GM12878 (cell line): ENCODE data around the gene CAPN10. TPM values are rescaled to one million over a fixed set of nuclear protein-coding genes. Genes with fewer than 3 reads are reported as not detected.

Source experiments
- ATAC-seq: fragments of 200-7000 bp; cut with Tn5 transposase; 3 replicates; pipeline ENCODE4 v1.9.1; 2020; ENCODE audit warnings: mild to moderate bottlenecking, moderate library complexity
- BruUV-seq: library from RNA; stranded (reverse); fragments of 400-500 nt; replicated peaks from 2 replicates; lab custom pipeline; 2021; lab: Mats Ljungman, UMichigan
- CTCF ChIA-PET: fragments of 300-600 bp; sonication (Branson Sonifier 250); formaldehyde crosslinking; extraction: SDS; loops from one replicate; lab custom pipeline; 2021; ENCODE audit warnings: inconsistent platforms; lab: Yijun Ruan, JAX
- POLR2A ChIA-PET: fragments of 350-600 bp; formaldehyde crosslinking; extraction: SDS; loops from one replicate; lab custom pipeline; 2021; ENCODE audit warnings: inconsistent platforms; lab: Charles Lee
- RAD21 ChIA-PET: fragments of 300-600 bp; sonication (Branson Sonifier 250); formaldehyde crosslinking; loops from one replicate; lab custom pipeline; 2023; ENCODE audit warnings: antibody characterized with exemption; ENCODE audit not compliant: unreplicated experiment; lab: Charles Lee
- SMC1A ChIA-PET: fragments of 300-600 bp; sonication (Branson Sonifier 250); formaldehyde crosslinking; loops from one replicate; lab custom pipeline; 2023; ENCODE audit not compliant: unreplicated experiment, uncharacterized antibody; lab: Charles Lee
- DNase-seq: peaks from one replicate; pipeline ENCODE4 v3.0.0-alpha.2; 2011; ENCODE audit warnings: low read depth, low spot score
- FAIRE-seq: peaks from 3 replicates; lab custom pipeline; 2011; peaks lifted over from hg19 to GRCh38; lab: Jason Lieb, UNC
- H2AFZ ChIP-seq: 2 replicates; pipeline ENCODE4 v1.6.0; 2011; ENCODE audit warnings: low read depth, low read length, control low read depth; ENCODE audit not compliant: control insufficient read depth
- H3K27ac ChIP-seq: 2 replicates; pipeline ENCODE4 v1.5.1; 2011; ENCODE audit warnings: control low read depth; ENCODE audit not compliant: control insufficient read depth, insufficient read depth
- H3K27me3 ChIP-seq, 2 experiments: replicated peaks in 1 of 2; 2 replicates each; pipeline versions ENCODE4 v1.6.0 to v1.6.1; 2011; ENCODE audit warnings: low read length in 1 of 2; ENCODE audit not compliant: control insufficient read depth in 2 of 2, insufficient read depth in 2 of 2
- H3K36me3 ChIP-seq, 2 experiments: 2 replicates each; pipeline ENCODE4 v1.5.1; 2011; ENCODE audit warnings: low read length in 1 of 2; ENCODE audit not compliant: control insufficient read depth in 2 of 2, insufficient read depth in 2 of 2
- H3K4me1 ChIP-seq: 2 replicates; pipeline ENCODE4 v1.6.1; 2011; ENCODE audit warnings: mild to moderate bottlenecking, low read length, moderate library complexity, mixed read lengths; ENCODE audit not compliant: control insufficient read depth, insufficient read depth
- H3K4me2 ChIP-seq: 2 replicates; pipeline ENCODE4 v1.6.0; 2011; ENCODE audit warnings: control low read depth; ENCODE audit not compliant: control insufficient read depth, insufficient read depth
- H3K4me3 ChIP-seq: fragments of 200-600 bp; sonication (generic); 2 replicates; pipeline ENCODE4 v1.5.1; 2016
- H3K79me2 ChIP-seq: 2 replicates; pipeline ENCODE4 v1.6.0; 2011; ENCODE audit warnings: low read length; ENCODE audit not compliant: control insufficient read depth, insufficient read depth
- H3K9ac ChIP-seq: 2 replicates; pipeline ENCODE4 v1.8.0; 2011; ENCODE audit warnings: low read length, control low read depth, mixed read lengths; ENCODE audit not compliant: control insufficient read depth, insufficient read depth
- H3K9me3 ChIP-seq: replicated peaks from 3 replicates; pipeline ENCODE4 v1.5.1; 2011; ENCODE audit warnings: mild to moderate bottlenecking, low read length; ENCODE audit not compliant: control insufficient read depth, insufficient read depth
- H4K20me1 ChIP-seq: 2 replicates; pipeline ENCODE4 v1.6.0; 2011; ENCODE audit not compliant: control insufficient read depth, insufficient read depth
- JUNB ChIP-seq: IDR thresholded peaks from 2 replicates; pipeline ENCODE4 v1.6.1; 2016; ENCODE audit warnings: antibody characterized with exemption, mild to moderate bottlenecking
- LARP7 ChIP-seq: fragments of 450-650 bp; IDR thresholded peaks from 2 replicates; pipeline ENCODE4 v1.6.1; 2017; ENCODE audit warnings: mild to moderate bottlenecking
- POLR2A ChIP-seq: IDR thresholded peaks from 2 replicates; pipeline ENCODE4 v1.6.1; 2011; ENCODE audit warnings: low read depth, mild to moderate bottlenecking, low read length
- POLR2AphosphoS2 ChIP-seq: IDR thresholded peaks from 2 replicates; pipeline ENCODE4 v1.6.1; 2011; ENCODE audit warnings: low read depth, mild to moderate bottlenecking, low read length, improper control_type of control experiment, moderate library complexity
- SIN3A ChIP-seq: IDR thresholded peaks from 2 replicates; pipeline ENCODE4 v1.6.1; 2012; ENCODE audit warnings: low read depth, low read length, improper control_type of control experiment
- SMAD5 ChIP-seq: IDR thresholded peaks from 2 replicates; pipeline ENCODE4 v1.6.1; 2016; ENCODE audit warnings: antibody characterized with exemption, low read depth
- WGBS: methylation state at CpG from one replicate; pipeline ENCODE4 v1.1.6; 2016; ENCODE audit warnings: low lambda C conversion rate; ENCODE audit not compliant: insufficient replicate concordance, insufficient coverage; ENCODE audit errors: missing lambda C conversion rate; 5-methylcytosine and 5-hydroxymethylcytosine counted together
- in situ Hi-C: fragments of 300-500 bp; cut with MboI; formaldehyde crosslinking; loops from 9 replicates; pipeline ENCODE4 v1.14.3; 2018; ENCODE audit warnings: mixed read lengths
- intact Hi-C: fragments of 100-400 bp; cut with micrococcal nuclease; formaldehyde crosslinking; loops from one replicate; pipeline ENCODE4 v1.14.2; 2022; ENCODE audit not compliant: unreplicated experiment
- polyA plus RNA-seq, 11 experiments: library from polyadenylated mRNA; depleted of rRNA in 4 of 11; unstranded in 6 of 11; stranded (reverse) in 5 of 11; fragments of >200 nt; fragmentation: Nextera tagmentation in 4 of 11; fragmentation: Illumina TruSeq in 1 of 11; extraction: Ambion mirVana in 4 of 11; extraction: Trizol in 1 of 11; gene quantifications; 1 replicate in 1 of 11; 2 replicates in 10 of 11; pipeline versions ENCODE4 v1.2.1 to v1.2.3, GENCODE V29; 2011 to 2016; ENCODE audit warnings: inconsistent platforms in 2 of 11, missing spikeins in 2 of 11, low read depth in 1 of 11
- total RNA-seq, 4 experiments: library from RNA; depleted of rRNA in 3 of 4; stranded (reverse); fragments of >200 nt in 3 of 4; fragmentation: Illumina TruSeq in 1 of 4; extraction: Trizol in 1 of 4; gene quantifications; 2 replicates each; pipeline versions ENCODE4 v1.2.1 to v1.2.3, GENCODE V29; 2013 to 2021
- TF ChIP-seq, protein P1 (sequence below): IDR thresholded peaks from 2 replicates; pipeline ENCODE4 v1.6.1; 2012; ENCODE audit warnings: low read depth, low read length, improper control_type of control experiment
- TF ChIP-seq, protein P2 (sequence below): fragments of 450-650 bp; formaldehyde crosslinking; IDR thresholded peaks from 2 replicates; pipeline ENCODE4 v1.4.0; 2022; ENCODE audit warnings: mild to moderate bottlenecking, moderate library complexity

Gene CAPN10
- total and polyA plus RNA-seq, 10 of the 15 experiments (the other 5 are each of a cell fraction or from before 2014, with no cell fraction given): 0.37 to 40.6 (median 17.5) TPM

DNA sequence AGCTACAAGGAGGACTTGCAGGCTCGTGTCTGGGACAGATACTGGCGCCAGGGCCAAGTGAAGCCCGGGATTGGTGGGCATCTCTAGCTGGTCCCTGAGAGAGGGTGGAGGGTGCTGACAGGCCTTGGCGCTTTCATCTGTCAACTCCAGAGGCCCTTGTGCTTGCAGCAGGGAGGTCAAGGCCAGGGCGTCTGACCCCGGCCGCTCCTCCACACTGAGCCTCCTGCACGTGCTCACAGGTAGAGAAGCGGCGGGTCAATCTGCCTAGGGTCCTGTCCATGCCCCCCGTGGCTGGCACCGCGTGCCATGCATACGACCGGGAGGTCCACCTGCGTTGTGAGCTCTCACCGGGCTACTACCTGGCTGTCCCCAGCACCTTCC lies 9.5 kb downstream of the CAPN10 start:
- WGBS: 93% methylated on average over 14 of the region's 17 CpGs
- TF ChIP-seq SIN3A: no peak
- TF ChIP-seq LARP7: no peak
- TF ChIP-seq, protein P1, sequence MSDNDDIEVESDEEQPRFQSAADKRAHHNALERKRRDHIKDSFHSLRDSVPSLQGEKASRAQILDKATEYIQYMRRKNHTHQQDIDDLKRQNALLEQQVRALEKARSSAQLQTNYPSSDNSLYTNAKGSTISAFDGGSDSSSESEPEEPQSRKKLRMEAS: no peak
- no peak for TF ChIP-seq JUNB
- no peak for TF ChIP-seq POLR2A
- TF ChIP-seq POLR2AphosphoS2: no peak
- TF ChIP-seq SMAD5: no peak
- TF ChIP-seq, protein P2, sequence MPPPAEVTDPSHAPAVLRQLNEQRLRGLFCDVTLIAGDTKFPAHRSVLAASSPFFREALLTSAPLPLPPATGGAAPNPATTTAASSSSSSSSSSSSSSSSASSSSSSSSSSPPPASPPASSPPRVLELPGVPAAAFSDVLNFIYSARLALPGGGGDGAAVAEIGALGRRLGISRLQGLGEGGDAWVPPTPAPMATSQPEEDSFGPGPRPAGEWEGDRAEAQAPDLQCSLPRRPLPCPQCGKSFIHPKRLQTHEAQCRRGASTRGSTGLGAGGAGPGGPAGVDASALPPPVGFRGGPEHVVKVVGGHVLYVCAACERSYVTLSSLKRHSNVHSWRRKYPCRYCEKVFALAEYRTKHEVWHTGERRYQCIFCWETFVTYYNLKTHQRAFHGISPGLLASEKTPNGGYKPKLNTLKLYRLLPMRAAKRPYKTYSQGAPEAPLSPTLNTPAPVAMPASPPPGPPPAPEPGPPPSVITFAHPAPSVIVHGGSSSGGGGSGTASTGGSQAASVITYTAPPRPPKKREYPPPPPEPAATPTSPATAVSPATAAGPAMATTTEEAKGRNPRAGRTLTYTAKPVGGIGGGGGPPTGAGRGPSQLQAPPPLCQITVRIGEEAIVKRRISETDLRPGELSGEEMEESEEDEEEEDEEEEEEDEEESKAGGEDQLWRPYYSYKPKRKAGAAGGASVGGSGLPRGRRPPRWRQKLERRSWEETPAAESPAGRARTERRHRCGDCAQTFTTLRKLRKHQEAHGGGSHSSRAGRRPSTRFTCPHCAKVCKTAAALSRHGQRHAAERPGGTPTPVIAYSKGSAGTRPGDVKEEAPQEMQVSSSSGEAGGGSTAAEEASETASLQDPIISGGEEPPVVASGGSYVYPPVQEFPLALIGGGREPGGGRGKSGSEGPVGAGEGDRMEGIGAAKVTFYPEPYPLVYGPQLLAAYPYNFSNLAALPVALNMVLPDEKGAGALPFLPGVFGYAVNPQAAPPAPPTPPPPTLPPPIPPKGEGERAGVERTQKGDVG (CRISPR knock-in tag): no peak
- H3K9me3 ChIP-seq: no peaks in the 10 kb centered on the region
- H3K4me2 ChIP-seq: no peak overlapping the region
- H4K20me1 ChIP-seq: no peaks in the 10 kb centered on the region
- BruUV-seq: no TSS peak
- intact Hi-C loops (no loop called here), in situ Hi-C loops (no loop called here)
- H3K4me3 ChIP-seq: no peak overlapping the region
- ChIA-PET CTCF (no interaction called here), RAD21 (no interaction called here), SMC1A (no interaction called here), POLR2A (no interaction called here)
- no peak for ATAC-seq
- no peak overlapping the region for H2AFZ ChIP-seq
- no peak for DNase-seq
- no peak overlapping the region for H3K27ac ChIP-seq
- no peak for FAIRE-seq
- H3K9ac ChIP-seq: no peak overlapping the region
- H3K36me3 ChIP-seq: peaks cover 0 to 25% of the 10 kb centered on the region in 2 experiments; a peak in 3 of 4 replicates
- no peaks in the 10 kb centered on the region for H3K27me3 ChIP-seq
- H3K79me2 ChIP-seq: no peaks in the 10 kb centered on the region
- H3K4me1 ChIP-seq: no peaks in the 10 kb centered on the region; the same call in 1 of the 2 replicates
